ENCODE results near the gene GNRHR.

Gene GNRHR

GRCh38 chr4:67696061-67696460 lies 58.1 kb downstream of the GNRHR start:
- no peak for TF ChIP-seq PKNOX1 (IDR thresholded peaks at IDR 0.05)
- no peak for TF ChIP-seq BHLHE40 (IDR thresholded peaks at IDR 0.05; ENCODE audit: borderline replicate concordance)
- no peak for TF ChIP-seq FOXA1 (IDR thresholded peaks at IDR 0.05)
- no peak for TF ChIP-seq ARNT (IDR thresholded peaks at IDR 0.05)
- TF ChIP-seq CTBP1 (IDR thresholded peaks at IDR 0.05; ENCODE audit: borderline replicate concordance): no peak
- no peak for TF ChIP-seq ZNF384 (IDR thresholded peaks at IDR 0.05)
- no peak for TF ChIP-seq L3MBTL2 (conservative IDR thresholded peaks at IDR 0.05)
- no peak for TF ChIP-seq FOXM1 (IDR thresholded peaks at IDR 0.05; ENCODE audit: borderline replicate concordance)
- TF ChIP-seq ELF4 (IDR thresholded peaks at IDR 0.05): no peak
- TF ChIP-seq LEF1 (IDR thresholded peaks at IDR 0.05; ENCODE audit: borderline replicate concordance): no peak
- no peak for TF ChIP-seq FOXK2 (IDR thresholded peaks at IDR 0.05)
- no peak for TF ChIP-seq NFRKB (IDR thresholded peaks at IDR 0.05)
- TF ChIP-seq TARDBP (IDR thresholded peaks at IDR 0.05): no peak
- no peak for TF ChIP-seq HDGF (IDR thresholded peaks at IDR 0.05; ENCODE audit: borderline replicate concordance)
- no peak for TF ChIP-seq SUZ12 (IDR thresholded peaks at IDR 0.05)
- no peak for TF ChIP-seq SP1 (IDR thresholded peaks at IDR 0.05)
- POLR2A ChIA-PET: no interaction called here
- CTCF ChIA-PET: no interaction called here
- no peak for DNase-seq (ENCODE audit: extremely low spot score)

- no peak for DNase-seq (ENCODE audit: extremely low spot score)
- POLR2A ChIA-PET: no interaction called here
- CTCF ChIA-PET: no interaction called here
- TF ChIP-seq FOXA1 (IDR thresholded peaks at IDR 0.05) (no peak), FOXM1 (IDR thresholded peaks at IDR 0.05; ENCODE audit: borderline replicate concordance) (no peak), BHLHE40 (IDR thresholded peaks at IDR 0.05; ENCODE audit: borderline replicate concordance) (no peak), NFRKB (IDR thresholded peaks at IDR 0.05) (no peak), ZNF384 (IDR thresholded peaks at IDR 0.05) (no peak), ARNT (IDR thresholded peaks at IDR 0.05) (no peak), TARDBP (IDR thresholded peaks at IDR 0.05) (no peak), LEF1 (IDR thresholded peaks at IDR 0.05; ENCODE audit: borderline replicate concordance) (no peak), FOXK2 (IDR thresholded peaks at IDR 0.05) (no peak), L3MBTL2 (conservative IDR thresholded peaks at IDR 0.05) (no peak), SUZ12 (IDR thresholded peaks at IDR 0.05) (no peak), CTBP1 (IDR thresholded peaks at IDR 0.05; ENCODE audit: borderline replicate concordance) (no peak), PKNOX1 (IDR thresholded peaks at IDR 0.05) (no peak)
Measured at GRCh38 chr4:67694662-67695061, 59.5 kb downstream of the GNRHR start.

GRCh38 chr4:67691328-67691727 lies 62.9 kb downstream of the GNRHR start:
- TF ChIP-seq SP1 (IDR thresholded peaks at IDR 0.05) (no peak), CTBP1 (IDR thresholded peaks at IDR 0.05; ENCODE audit: borderline replicate concordance) (no peak), FOXK2 (IDR thresholded peaks at IDR 0.05) (no peak), ZNF384 (IDR thresholded peaks at IDR 0.05) (no peak), FOXA1 (IDR thresholded peaks at IDR 0.05) (no peak), HDGF (IDR thresholded peaks at IDR 0.05; ENCODE audit: borderline replicate concordance) (no peak), SUZ12 (IDR thresholded peaks at IDR 0.05) (no peak), LEF1 (IDR thresholded peaks at IDR 0.05; ENCODE audit: borderline replicate concordance) (no peak), TARDBP (IDR thresholded peaks at IDR 0.05) (no peak)
- no peak for DNase-seq (ENCODE audit: extremely low spot score)
- CTCF ChIA-PET: no interaction called here
- POLR2A ChIA-PET: no interaction called here
